Loucy (cell line): ENCODE results near the gene HPGD.

ENCODE experiments used
- EZH2phosphoT487 ChIP-seq: fragments of 200-600 bp; IDR thresholded peaks from 2 replicates; pipeline ENCODE4 v1.6.1; 2018; ENCODE audit warnings: antibody characterized with exemption, mild to moderate bottlenecking, moderate library complexity, borderline replicate concordance
- TF ChIP-seq, protein P1 (sequence below): fragments of 200-600 bp; sonication (generic); conservative IDR thresholded peaks from 2 replicates; pipeline ENCODE4 v1.5.1; 2014; ENCODE audit warnings: mild to moderate bottlenecking, antibody characterized with exemption, low read length

DNA sequence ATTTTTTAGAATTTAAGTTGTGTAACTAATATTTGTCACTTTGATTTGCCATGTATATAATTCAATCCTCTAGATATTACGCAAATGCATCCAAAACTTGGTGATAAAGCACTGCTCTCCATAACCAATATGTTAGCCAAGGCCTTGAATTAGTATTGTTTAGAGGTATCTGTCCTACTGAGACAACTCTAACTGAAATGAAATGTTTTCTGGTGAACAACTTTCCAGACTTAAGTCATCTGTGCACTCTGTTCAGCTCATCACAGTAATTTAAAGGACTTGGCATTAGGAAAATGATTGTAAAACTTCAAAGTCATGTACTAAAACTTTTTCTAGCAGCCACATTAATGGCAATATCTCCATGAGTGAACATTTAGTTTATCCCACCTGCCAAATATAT, 73.1 kb downstream of the HPGD start:
- TF ChIP-seq, protein P1, sequence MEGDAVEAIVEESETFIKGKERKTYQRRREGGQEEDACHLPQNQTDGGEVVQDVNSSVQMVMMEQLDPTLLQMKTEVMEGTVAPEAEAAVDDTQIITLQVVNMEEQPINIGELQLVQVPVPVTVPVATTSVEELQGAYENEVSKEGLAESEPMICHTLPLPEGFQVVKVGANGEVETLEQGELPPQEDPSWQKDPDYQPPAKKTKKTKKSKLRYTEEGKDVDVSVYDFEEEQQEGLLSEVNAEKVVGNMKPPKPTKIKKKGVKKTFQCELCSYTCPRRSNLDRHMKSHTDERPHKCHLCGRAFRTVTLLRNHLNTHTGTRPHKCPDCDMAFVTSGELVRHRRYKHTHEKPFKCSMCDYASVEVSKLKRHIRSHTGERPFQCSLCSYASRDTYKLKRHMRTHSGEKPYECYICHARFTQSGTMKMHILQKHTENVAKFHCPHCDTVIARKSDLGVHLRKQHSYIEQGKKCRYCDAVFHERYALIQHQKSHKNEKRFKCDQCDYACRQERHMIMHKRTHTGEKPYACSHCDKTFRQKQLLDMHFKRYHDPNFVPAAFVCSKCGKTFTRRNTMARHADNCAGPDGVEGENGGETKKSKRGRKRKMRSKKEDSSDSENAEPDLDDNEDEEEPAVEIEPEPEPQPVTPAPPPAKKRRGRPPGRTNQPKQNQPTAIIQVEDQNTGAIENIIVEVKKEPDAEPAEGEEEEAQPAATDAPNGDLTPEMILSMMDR: no peak
- no peak for TF ChIP-seq EZH2phosphoT487
